Loucy (cell line): ENCODE results near the gene GALNT10.

Source experiments
- H2AFZ ChIP-seq: fragments of 200-600 bp; sonication (generic); 2 replicates; pipeline ENCODE4 v1.6.0; 2016; ENCODE audit warnings: antibody characterized with exemption, mild to moderate bottlenecking, low read length, moderate library complexity
- H3F3A ChIP-seq: fragments of 200-600 bp; 2 replicates; pipeline ENCODE4 v1.6.0; 2016; ENCODE audit warnings: antibody characterized with exemption, low read depth, mild to moderate bottlenecking
- H3K27me3 ChIP-seq: fragments of 200-600 bp; sonication (generic); 2 replicates; pipeline ENCODE4 v1.6.1; 2014; ENCODE audit warnings: low read length, mild to moderate bottlenecking; ENCODE audit not compliant: insufficient read depth, poor library complexity, severe bottlenecking
- H3K36me3 ChIP-seq: fragments of 200-600 bp; sonication (generic); 2 replicates; pipeline ENCODE4 v1.6.1; 2016; ENCODE audit warnings: low read length; ENCODE audit not compliant: insufficient read depth
- H3K4me1 ChIP-seq: fragments of 200-600 bp; sonication (generic); 2 replicates; pipeline ENCODE4 v1.5.1; 2014; ENCODE audit warnings: low read length, mild to moderate bottlenecking; ENCODE audit not compliant: insufficient read depth, poor library complexity, severe bottlenecking
- H3K4me2 ChIP-seq: fragments of 200-600 bp; sonication (generic); 2 replicates; pipeline ENCODE4 v1.6.0; 2014; ENCODE audit warnings: antibody characterized with exemption, low read length, low read depth, mild to moderate bottlenecking; ENCODE audit not compliant: poor library complexity, severe bottlenecking
- H3K4me3 ChIP-seq: fragments of 200-600 bp; sonication (generic); 2 replicates; pipeline ENCODE4 v1.5.1; 2014; ENCODE audit warnings: low read length, mild to moderate bottlenecking, mixed read lengths; ENCODE audit not compliant: poor library complexity, severe bottlenecking
- H3K79me2 ChIP-seq: fragments of 200-600 bp; sonication (generic); 2 replicates; pipeline ENCODE4 v1.6.1; 2014; ENCODE audit warnings: low read length; ENCODE audit not compliant: insufficient read depth
- H3K9ac ChIP-seq: fragments of 200-600 bp; sonication (generic); 2 replicates; pipeline ENCODE4 v1.6.0; 2014; ENCODE audit warnings: mild to moderate bottlenecking, low read depth, low read length, moderate library complexity; ENCODE audit not compliant: poor library complexity, severe bottlenecking
- H3K9me2 ChIP-seq: fragments of 200-600 bp; sonication (generic); replicated peaks from 2 replicates; pipeline ENCODE4 v1.6.1; 2016; ENCODE audit warnings: low read depth, low read length, mixed read lengths
- H3K9me3 ChIP-seq: fragments of 200-600 bp; sonication (generic); 2 replicates; pipeline ENCODE4 v1.6.1; 2014; ENCODE audit warnings: mild to moderate bottlenecking, antibody characterized with exemption, low read length, low read depth; ENCODE audit not compliant: insufficient read depth
- H4K20me1 ChIP-seq: fragments of 200-600 bp; sonication (generic); 2 replicates; pipeline ENCODE4 v1.6.0; 2014; ENCODE audit warnings: antibody characterized with exemption, low read length, mild to moderate bottlenecking; ENCODE audit not compliant: insufficient read depth, poor library complexity, severe bottlenecking
- EZH2phosphoT487 ChIP-seq: fragments of 200-600 bp; IDR thresholded peaks from 2 replicates; pipeline ENCODE4 v1.6.1; 2018; ENCODE audit warnings: antibody characterized with exemption, mild to moderate bottlenecking, moderate library complexity, borderline replicate concordance
- TF ChIP-seq, protein P1 (sequence below): fragments of 200-600 bp; sonication (generic); conservative IDR thresholded peaks from 2 replicates; pipeline ENCODE4 v1.5.1; 2014; ENCODE audit warnings: mild to moderate bottlenecking, antibody characterized with exemption, low read length

Gene GALNT10

DNA sequence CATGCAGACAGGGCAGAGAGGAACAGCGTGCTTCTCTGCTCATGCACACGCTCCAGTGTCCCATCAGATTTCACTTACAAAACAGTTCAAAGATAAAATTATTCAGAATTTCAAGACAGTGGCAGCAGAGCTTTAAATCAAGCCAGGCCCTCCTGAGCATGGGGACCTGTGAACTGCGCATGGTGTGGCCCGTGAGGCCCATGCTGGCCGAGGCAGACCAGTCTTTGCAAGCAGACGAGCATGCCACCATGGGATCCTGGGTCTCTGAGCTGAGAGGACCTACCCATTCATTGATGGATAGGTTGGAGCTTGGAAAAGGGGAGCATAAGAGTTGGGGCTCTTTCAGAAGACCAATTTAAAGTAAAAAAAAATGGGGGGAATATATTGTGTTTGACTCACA is 220.3 kb downstream of the GALNT10 start:
- H3K9me2 ChIP-seq = no peaks in the 10 kb centered on the region
- no peaks in the 10 kb centered on the region for H3K79me2 ChIP-seq
- H2AFZ ChIP-seq = no peak overlapping the region
- H3F3A ChIP-seq = no peaks in the 10 kb centered on the region
- H3K4me3 ChIP-seq = no peak overlapping the region
- no peak overlapping the region for H3K9ac ChIP-seq
- H3K4me1 ChIP-seq = no peaks in the 10 kb centered on the region
- H3K4me2 ChIP-seq = no peak overlapping the region
- no peaks in the 10 kb centered on the region for H3K27me3 ChIP-seq
- H4K20me1 ChIP-seq = no peaks in the 10 kb centered on the region
- no peaks in the 10 kb centered on the region for H3K9me3 ChIP-seq
- TF ChIP-seq, protein P1, sequence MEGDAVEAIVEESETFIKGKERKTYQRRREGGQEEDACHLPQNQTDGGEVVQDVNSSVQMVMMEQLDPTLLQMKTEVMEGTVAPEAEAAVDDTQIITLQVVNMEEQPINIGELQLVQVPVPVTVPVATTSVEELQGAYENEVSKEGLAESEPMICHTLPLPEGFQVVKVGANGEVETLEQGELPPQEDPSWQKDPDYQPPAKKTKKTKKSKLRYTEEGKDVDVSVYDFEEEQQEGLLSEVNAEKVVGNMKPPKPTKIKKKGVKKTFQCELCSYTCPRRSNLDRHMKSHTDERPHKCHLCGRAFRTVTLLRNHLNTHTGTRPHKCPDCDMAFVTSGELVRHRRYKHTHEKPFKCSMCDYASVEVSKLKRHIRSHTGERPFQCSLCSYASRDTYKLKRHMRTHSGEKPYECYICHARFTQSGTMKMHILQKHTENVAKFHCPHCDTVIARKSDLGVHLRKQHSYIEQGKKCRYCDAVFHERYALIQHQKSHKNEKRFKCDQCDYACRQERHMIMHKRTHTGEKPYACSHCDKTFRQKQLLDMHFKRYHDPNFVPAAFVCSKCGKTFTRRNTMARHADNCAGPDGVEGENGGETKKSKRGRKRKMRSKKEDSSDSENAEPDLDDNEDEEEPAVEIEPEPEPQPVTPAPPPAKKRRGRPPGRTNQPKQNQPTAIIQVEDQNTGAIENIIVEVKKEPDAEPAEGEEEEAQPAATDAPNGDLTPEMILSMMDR = no peak
- TF ChIP-seq EZH2phosphoT487 = no peak
- H3K36me3 ChIP-seq = no peaks in the 10 kb centered on the region

DNA sequence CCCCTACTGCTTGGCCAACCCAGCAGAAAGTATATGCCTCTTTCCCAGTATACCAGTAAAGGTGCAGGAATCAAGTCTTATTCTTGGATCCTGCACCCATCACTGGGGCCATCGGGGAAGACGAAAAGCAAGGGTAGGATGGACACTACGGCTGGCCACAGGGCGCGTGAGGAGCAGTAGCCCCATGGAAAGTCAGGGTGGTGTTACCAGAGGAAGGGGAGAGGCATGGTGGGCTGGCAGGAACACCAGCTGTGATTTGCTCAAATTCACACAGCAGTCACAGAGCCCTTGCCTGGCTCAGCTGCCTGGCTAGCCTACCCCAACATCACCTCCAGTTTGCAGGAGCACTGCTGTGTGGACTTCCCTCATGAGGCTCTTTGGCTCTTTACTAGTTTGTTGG is 220.8 kb downstream of the GALNT10 start:
- H3K9me2 ChIP-seq = no peaks in the 10 kb centered on the region
- no peaks in the 10 kb centered on the region for H3K27me3 ChIP-seq
- no peak for TF ChIP-seq EZH2phosphoT487
- TF ChIP-seq, protein P1 = no peak
- no peaks in the 10 kb centered on the region for H3K79me2 ChIP-seq
- no peaks in the 10 kb centered on the region for H4K20me1 ChIP-seq
- no peak overlapping the region for H3K4me2 ChIP-seq
- H3F3A ChIP-seq = no peaks in the 10 kb centered on the region
- H2AFZ ChIP-seq = no peak overlapping the region
- no peak overlapping the region for H3K4me3 ChIP-seq
- no peaks in the 10 kb centered on the region for H3K4me1 ChIP-seq
- H3K36me3 ChIP-seq = no peaks in the 10 kb centered on the region
- H3K9me3 ChIP-seq = no peaks in the 10 kb centered on the region
- no peak overlapping the region for H3K9ac ChIP-seq

DNA sequence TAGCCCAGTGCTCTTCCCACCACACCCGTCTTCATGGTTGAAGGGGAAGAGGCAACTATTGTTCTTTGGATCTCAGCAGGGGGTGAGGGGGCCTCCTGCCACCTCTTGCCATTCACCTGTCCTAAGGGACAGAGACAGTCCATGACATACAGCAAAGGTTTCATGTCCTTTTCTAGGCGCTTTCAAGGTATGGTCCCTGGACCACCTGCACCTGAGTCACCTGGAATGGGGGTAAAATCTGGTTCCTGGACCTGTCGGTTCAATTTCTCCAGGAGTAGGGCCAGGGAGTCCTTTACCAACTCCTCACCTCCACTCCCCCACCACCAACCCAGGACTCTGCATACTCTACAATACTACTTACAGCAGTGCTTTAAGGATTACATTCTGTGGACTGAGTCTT is 221.8 kb downstream of the GALNT10 start:
- no peaks in the 10 kb centered on the region for H3K4me1 ChIP-seq
- no peaks in the 10 kb centered on the region for H3K79me2 ChIP-seq
- no peaks in the 10 kb centered on the region for H3F3A ChIP-seq
- H3K4me2 ChIP-seq = no peak overlapping the region
- H3K4me3 ChIP-seq = no peak overlapping the region
- H3K36me3 ChIP-seq = no peaks in the 10 kb centered on the region
- H3K27me3 ChIP-seq = no peaks in the 10 kb centered on the region
- TF ChIP-seq, protein P1 = no peak
- no peak for TF ChIP-seq EZH2phosphoT487
- H4K20me1 ChIP-seq = no peaks in the 10 kb centered on the region
- H3K9ac ChIP-seq = no peak overlapping the region
- no peaks in the 10 kb centered on the region for H3K9me3 ChIP-seq
- no peak overlapping the region for H2AFZ ChIP-seq
- H3K9me2 ChIP-seq = no peaks in the 10 kb centered on the region
